GM04503 (cell line): ENCODE data around the gene MED7.

ENCODE experiments used
- DNase-seq: peaks from one replicate; pipeline ENCODE4 v3.0.0-alpha.2; 2012; ENCODE audit warnings: low read depth

MED7 gene

GRCh38 chr5:157162919-157163510, 20.4 kb upstream of the MED7 start:
- DNase-seq, result no peak

- DNase-seq, result no peak
These were observed 19.3 kb upstream of the MED7 start for GRCh38 chr5:157161996-157162395.

GRCh38 chr5:157160001-157160400, 17.3 kb upstream of the MED7 start:
- DNase-seq, result no peak

GRCh38 chr5:157159209-157159751, 16.6 kb upstream of the MED7 start:
- no peak for DNase-seq

- DNase-seq, result no peak
These were observed 14.7 kb upstream of the MED7 start for GRCh38 chr5:157157293-157157891.

GRCh38 chr5:157155297-157155696, 12.6 kb upstream of the MED7 start:
- no peak for DNase-seq

GRCh38 chr5:157150995-157151394, 8.3 kb upstream of the MED7 start:
- no peak for DNase-seq

- DNase-seq, result peak; percentile 6
These were observed 6.3 kb upstream of the MED7 start for GRCh38 chr5:157148734-157149615.

- DNase-seq, result peak; percentile 3
These were observed 684 bp upstream of the MED7 start for GRCh38 chr5:157143127-157143971.

- DNase-seq, result no peak
These were observed 5.0 kb downstream of the MED7 start for GRCh38 chr5:157137691-157138090.

- DNase-seq, result no peak
These were observed 10.4 kb downstream of the MED7 start for GRCh38 chr5:157132281-157132612.

GRCh38 chr5:157130925-157131324, 11.7 kb downstream of the MED7 start:
- DNase-seq, result no peak

GRCh38 chr5:157121709-157122108, 21.0 kb downstream of the MED7 start:
- DNase-seq, result no peak

- no peak for DNase-seq
These were observed 22.6 kb downstream of the MED7 start for GRCh38 chr5:157120102-157120501.

GRCh38 chr5:157116483-157116954, 26.1 kb downstream of the MED7 start:
- DNase-seq, result no peak

- no peak for DNase-seq
These were observed 27.2 kb downstream of the MED7 start for GRCh38 chr5:157115502-157115901.

GRCh38 chr5:157115012-157115411, 27.7 kb downstream of the MED7 start:
- no peak for DNase-seq

GRCh38 chr5:157113002-157113401, 29.7 kb downstream of the MED7 start:
- no peak for DNase-seq

GRCh38 chr5:157109744-157110143, 32.9 kb downstream of the MED7 start:
- DNase-seq, result no peak

GRCh38 chr5:157108976-157109375, 33.7 kb downstream of the MED7 start, which contains the start of gene HAVCR2:
Gene HAVCR2 (minus strand): TSS chr5:157109044. CDS start chr5:157108983, 61 bp downstream.
- no peak for DNase-seq

GRCh38 chr5:157107508-157107907, 35.2 kb downstream of the MED7 start:
- DNase-seq, result no peak
